Fibroblast of the conjunctiva (primary cell): ENCODE measurements around the gene RAPGEF3.

ENCODE experiments used
- DNase-seq: peaks from one replicate; pipeline ENCODE4 v3.0.0-alpha.2; 2010; ENCODE audit warnings: low read depth

The RAPGEF3 gene

GRCh38 chr12:47758834-47759690, at the start of gene RAPGEF3:
Gene RAPGEF3, minus strand, starts transcription at chr12:47758880. Its CDS starts 324 bp downstream, at chr12:47758556.
- peak; percentile 44 for DNase-seq

- no peak for DNase-seq
These were observed 49.4 kb upstream of the RAPGEF3 start for GRCh38 chr12:47808050-47808449.

- DNase-seq: no peak
These were observed 48.7 kb upstream of the RAPGEF3 start for GRCh38 chr12:47807338-47807737.

GRCh38 chr12:47805417-47805816, 46.7 kb upstream of the RAPGEF3 start:
- DNase-seq: no peak

- no peak for DNase-seq
These were observed 45.5 kb upstream of the RAPGEF3 start for GRCh38 chr12:47804171-47804570.

- no peak for DNase-seq
These were observed 44.7 kb upstream of the RAPGEF3 start for GRCh38 chr12:47803191-47803875.

GRCh38 chr12:47802312-47802711, 43.6 kb upstream of the RAPGEF3 start:
- DNase-seq: no peak

- DNase-seq: no peak
These were observed 43.2 kb upstream of the RAPGEF3 start for GRCh38 chr12:47801904-47802246.

GRCh38 chr12:47801170-47801903, 42.7 kb upstream of the RAPGEF3 start:
- DNase-seq: no peak

GRCh38 chr12:47800582-47800981, 41.9 kb upstream of the RAPGEF3 start:
- DNase-seq: no peak

GRCh38 chr12:47799357-47799955, 40.8 kb upstream of the RAPGEF3 start:
- DNase-seq: no peak

GRCh38 chr12:47798382-47798948, 39.8 kb upstream of the RAPGEF3 start:
- DNase-seq: no peak

GRCh38 chr12:47797441-47797840, 38.8 kb upstream of the RAPGEF3 start:
- DNase-seq: no peak

- DNase-seq: no peak
These were observed 37.2 kb upstream of the RAPGEF3 start for GRCh38 chr12:47795814-47796411.

GRCh38 chr12:47795121-47795813, 36.6 kb upstream of the RAPGEF3 start:
- no peak for DNase-seq

- no peak for DNase-seq
These were observed 36.0 kb upstream of the RAPGEF3 start for GRCh38 chr12:47794679-47795078.

GRCh38 chr12:47793015-47793681, 34.5 kb upstream of the RAPGEF3 start:
- DNase-seq: no peak

GRCh38 chr12:47791874-47792273, 33.2 kb upstream of the RAPGEF3 start:
- no peak for DNase-seq

- DNase-seq: no peak
These were observed 32.7 kb upstream of the RAPGEF3 start for GRCh38 chr12:47791351-47791746.

GRCh38 chr12:47790676-47791350, 32.1 kb upstream of the RAPGEF3 start:
- DNase-seq: no peak
